GM19023 (cell line): Measurements from ENCODE around the gene ARIH2.
"Not testable (repeated sequence)": the region's sequence is repeated elsewhere in the genome, so short reads cannot be mapped to it uniquely, and the experiment has no call there.

Experiments used
- ATAC-seq: cut with Tn5 transposase; IDR thresholded peaks from one replicate; pipeline ENCODE4 v1.9.1; 2021; ENCODE audit warnings: mild to moderate bottlenecking, moderate library complexity; ENCODE audit not compliant: unreplicated experiment

Gene ARIH2

DNA sequence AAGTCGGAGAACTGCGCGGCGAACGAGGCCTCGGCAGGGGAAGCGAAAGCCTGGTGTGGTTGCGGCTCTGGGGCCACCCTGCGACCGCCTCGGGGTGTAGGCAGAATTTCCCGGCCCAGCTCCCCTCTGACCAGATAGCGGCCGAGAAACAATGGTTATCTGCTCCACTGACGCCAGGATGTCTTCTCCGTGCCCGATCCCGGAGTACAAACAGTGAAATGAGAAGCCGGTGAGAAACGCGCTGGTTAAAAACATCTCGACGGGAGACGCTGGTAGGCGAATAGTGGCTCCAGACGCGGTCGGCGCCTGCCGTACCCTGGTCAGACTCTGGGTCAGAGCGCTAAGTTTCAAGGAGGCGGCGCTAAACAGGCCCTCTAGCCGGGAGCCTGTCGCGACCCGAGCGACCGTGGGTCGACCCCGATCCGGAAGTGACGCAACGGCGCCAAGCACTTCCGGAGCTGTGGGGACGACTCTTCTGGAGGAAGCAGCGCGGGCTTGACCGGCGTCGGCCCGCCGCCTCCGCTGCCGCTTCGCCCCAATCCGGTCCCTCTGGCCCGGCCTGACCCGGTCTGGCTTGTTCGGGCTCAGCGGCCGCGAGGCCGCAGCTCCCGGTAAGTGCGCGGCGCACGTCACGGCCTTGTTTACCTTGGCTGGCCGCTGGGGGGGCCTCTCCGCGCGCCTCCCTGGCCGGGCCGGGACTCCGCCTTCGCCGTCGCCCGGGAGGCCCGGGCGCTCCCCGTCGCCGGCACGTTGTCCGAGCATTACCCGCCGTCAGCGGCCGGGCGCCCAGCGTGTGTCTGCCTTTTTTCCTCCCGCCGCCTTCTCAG lies at the start of gene ARIH2:
Gene ARIH2 (plus strand): TSS at position 455 of the 827 bp plus-strand sequence. CDS start 8,717 bp downstream, outside the sequence.
- ATAC-seq: peak; percentile 80

DNA sequence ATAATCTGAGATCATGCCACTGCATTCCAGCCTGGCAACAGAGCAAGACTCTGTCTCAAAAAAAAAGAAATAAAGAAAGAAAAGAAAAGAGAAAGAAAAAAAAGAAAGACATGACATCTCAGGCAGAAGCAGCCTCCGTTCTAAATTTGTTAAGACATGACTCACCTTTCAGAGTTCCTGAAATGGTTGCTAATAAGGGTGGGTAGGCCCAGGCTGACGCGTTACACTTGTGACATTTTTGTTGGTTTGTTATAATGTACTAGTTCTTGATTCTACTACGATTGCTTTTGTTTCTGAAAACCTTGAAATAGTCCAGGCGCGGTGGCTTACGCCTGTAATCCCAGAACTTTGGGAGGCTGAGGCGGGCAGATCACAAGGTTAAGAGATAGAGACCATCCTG lies 41.0 kb upstream of the ARIH2 start:
- ATAC-seq: no peak

DNA sequence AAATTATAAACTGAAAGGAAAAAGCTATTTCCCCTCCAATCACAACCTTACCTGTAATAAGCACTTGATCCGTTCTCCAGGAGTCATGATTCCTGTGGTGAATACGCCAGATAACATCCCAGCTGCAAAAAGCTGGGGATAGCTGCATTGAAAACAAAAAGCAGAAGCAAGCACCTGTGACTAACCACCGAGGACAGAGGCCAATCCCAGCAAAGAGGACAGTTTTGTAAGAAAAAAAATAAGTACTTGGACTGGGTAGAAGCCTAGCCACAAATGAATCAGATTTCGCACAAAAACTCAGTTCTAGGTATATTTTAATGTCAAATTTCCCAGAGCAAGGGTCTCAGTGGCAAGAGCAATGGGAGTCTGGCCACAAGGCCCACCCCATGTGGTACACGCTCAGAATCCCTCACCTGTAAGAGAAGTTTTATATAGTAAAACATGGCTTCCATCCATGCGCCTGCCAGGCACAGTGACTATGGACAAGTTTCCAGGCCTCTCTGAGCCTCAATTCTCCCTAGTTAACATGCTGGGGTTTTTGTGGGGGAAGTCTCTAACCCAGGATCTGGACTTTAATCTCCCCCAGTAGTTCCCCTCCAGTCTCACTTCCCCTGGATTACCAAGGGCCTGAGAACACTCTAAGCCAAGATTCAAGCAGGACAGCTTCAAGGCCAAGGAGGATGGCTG lies 39.2 kb upstream of the ARIH2 start:
- ATAC-seq: no peak

DNA sequence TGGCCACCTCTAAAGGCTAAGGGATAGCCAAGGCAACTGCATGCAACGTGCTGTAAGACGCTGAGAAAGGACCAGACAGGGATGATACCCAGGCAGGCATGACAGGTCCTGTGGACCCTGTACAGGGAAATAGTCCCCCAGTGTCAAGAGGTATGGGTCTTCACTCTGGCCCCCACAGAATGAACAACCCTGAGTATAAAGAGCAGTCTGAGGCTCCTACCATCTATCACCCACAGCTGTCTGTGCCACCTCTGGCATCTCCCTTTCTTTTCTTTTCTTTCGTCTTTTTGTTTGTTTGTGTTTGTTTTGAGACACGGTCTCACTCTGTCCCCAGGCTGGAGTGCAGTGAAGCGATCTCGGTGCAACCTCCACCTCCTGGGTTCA lies 38.7 kb upstream of the ARIH2 start:
- no peak for ATAC-seq

DNA sequence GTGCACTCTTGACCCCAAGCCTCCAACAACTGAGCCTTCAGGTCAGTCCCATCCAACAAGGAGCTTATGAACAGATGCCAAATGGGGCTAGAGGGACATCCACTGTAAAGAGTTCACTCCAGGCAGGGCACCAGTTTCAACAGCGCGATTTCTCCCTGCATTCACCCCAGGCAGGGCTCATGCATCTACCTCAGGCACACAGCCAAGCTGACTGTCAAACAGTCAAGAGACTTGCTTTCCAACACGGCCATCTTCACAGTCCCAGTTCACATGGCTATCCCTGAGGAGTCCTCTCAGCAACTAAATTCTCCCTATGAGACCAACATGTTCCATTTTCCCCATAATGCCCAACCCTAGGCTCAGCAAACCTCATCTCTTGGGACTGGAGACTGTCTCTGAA lies 37.6 kb upstream of the ARIH2 start:
- ATAC-seq: no peak

DNA sequence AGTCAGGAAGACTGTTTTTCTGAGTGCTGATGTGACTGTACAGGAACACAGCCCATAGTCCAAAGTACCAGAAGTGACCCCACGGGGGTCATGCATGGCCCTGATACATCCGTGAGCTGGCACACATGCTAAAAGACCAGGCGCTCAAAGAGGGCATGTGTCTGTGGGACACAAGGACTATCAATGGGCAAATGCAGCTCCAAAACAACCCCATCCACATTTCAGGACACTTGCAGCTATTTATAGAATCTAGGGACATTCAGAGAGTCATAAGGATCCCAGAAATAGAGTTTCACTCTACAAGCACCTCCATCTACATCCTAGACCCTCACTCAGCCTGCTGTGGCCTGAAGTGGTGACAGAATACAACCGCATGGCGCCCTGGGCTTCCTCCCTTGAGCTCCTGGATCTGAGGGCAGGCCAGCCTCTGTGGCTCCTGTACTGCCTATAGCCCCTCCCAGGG lies 37.0 kb upstream of the ARIH2 start:
- ATAC-seq: no peak

DNA sequence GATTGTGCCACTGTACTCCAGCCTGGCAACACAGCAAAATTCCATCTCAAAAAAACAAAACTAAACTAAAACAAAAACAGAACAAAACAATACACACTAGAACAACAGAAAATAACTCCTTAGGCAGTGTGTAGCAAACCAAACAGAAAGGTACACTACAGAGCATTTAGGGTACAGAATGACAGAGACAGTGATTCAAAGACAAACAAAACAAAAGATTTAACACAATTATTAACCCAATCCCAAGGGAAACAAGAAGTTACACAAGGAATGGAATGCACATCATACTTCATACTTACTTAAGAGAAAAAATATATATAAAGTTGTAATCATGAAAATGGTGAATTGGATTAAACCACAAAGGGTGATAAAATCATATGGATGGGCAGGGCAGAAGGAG lies 32.9 kb upstream of the ARIH2 start:
- no peak for ATAC-seq

DNA sequence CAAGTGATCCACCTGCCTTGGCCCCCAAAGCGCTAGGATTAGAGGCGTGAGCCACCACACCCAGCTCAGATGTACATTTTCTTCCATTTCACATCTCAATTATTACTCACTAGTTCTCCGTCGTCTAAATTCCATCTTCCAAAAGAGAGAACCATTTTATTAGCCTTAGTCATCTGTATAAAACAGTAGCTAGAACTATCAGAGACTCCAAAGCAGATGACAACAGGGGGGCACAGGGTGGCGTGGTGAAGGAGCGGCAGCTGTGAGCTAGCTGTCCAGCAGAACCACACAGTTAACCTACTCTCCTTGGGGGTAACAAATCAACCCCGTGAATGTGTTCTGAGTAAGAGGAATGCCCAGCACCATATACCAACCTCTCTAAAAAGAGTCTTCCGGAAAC lies 27.0 kb upstream of the ARIH2 start:
- ATAC-seq: no peak

DNA sequence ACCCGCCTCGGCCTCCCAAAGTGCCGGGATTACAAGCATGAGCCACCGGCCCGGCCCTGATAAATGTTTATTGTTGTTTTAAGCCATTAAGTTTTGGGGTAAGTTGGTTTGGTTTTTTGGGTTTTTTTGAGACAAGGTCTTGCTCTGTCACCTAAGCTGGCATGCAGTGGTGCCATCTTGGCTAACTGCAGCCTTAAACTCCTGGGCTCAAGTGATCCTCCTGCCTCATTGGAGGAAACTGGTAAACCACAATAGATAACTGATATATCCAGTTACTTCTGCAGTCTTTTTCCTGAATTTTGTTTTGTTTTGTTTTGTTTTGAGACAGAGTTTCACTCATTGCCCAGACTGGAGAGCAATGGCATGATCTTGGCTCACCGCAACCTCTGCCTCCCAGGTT lies 24.1 kb upstream of the ARIH2 start:
- ATAC-seq: no peak

DNA sequence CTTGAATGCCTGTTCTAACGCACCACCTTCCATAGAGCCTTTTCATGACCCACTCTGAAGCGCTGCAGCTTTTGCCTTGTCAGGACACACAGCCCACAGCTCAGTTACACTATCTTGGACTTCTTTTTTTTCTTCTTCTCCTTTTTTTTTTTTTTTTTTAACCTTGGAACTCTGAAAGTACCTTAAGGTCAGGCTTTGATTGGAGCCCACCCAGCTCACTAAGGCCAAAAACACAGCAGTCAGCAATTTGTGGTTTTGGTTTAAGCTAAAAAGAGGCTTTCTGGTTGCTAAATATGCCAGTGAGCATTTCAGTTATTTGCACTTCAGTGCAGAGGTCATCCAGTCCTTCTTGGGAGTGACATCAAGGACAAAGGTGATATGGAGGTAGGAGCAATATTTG lies 21.7 kb upstream of the ARIH2 start:
- ATAC-seq: no peak

DNA sequence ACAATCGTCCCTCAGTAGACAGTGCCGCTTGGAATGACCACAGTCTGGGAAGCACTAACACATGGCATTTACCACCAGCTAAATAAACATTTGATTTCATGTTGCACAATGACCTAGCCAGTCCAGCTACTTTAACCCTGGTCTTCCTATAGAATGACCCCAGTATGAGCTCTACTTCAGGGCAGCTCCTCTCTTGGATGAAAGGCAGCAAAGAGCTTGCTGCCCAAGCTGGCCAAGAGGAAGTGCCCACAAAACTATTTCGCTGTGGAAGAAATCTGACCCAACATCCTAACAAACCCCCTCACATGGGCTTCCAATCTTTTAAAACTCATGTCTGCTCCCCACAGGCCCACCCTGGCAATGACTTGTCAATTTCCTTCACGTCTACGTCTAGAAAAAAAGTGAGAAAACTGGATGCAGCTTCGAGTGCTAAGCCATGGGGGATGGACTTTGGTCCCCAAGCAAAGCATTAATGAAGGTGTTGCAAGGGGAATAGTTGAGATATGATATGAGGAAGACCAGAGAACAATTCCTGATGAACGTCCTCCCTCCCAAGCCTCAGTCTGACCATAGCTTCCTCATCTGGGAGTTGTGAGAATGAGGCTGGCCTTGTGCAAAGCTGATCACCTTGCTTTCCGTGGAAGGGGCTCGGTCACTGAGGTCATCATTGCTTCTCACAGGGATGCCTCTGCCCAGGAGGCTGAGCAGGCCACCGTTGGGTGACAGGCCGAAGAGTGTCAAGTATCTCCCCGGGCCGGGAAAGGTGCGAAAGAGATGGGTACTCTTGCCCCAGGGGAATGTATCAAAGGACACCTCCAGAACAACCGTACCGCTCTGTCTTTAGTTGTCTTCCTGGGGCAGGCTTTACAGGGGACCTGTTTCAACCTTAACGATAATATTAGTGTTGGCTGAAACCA lies 20.9 kb upstream of the ARIH2 start:
- ATAC-seq: no peak

DNA sequence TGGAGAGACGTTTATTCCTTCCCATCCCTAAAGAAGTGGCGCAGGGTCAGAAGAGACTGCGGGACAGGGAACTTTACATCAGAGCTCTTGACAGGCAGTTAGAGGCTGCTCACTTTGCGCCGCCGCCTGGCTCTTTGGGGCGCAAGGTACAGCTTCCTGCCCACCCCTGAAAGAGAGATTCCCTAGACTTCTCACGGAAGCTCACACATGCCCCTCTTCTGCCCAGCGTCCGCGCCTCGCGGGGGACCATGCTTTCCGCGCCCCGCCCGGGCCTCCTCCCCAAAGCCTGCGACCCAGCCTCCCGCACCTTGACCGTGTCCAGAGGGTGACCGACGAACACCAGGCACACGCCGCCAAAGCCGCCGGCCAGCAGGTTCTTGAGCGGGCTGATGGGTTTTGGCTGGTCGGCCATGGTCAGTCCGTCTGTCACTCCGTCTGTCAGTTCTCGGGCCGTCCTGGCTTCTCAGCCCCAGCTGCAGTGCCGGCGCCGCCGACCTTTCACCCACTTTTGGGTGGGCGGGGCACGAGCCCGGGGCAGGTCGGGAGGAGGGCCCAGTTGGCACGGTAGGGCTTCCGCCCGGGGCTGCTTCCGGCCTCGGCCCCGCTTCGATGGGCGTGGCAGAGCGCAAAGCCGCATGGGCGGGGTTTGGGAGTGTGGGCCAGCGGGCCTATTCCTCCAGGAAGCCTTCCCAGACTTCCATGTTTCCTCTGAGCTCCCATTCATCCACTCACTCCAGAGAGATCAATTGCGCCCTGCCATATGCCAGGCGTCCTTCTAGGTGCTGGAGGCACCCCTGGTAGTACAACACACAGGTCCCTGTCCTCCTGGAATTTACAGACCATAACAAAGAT lies 20.0 kb upstream of the ARIH2 start, which contains the start of gene SLC25A20:
Gene SLC25A20 (minus strand): TSS at position 500 of the 852 bp plus-strand sequence. CDS start 88 bp downstream, at position 412.
- ATAC-seq: peak; percentile 88

DNA sequence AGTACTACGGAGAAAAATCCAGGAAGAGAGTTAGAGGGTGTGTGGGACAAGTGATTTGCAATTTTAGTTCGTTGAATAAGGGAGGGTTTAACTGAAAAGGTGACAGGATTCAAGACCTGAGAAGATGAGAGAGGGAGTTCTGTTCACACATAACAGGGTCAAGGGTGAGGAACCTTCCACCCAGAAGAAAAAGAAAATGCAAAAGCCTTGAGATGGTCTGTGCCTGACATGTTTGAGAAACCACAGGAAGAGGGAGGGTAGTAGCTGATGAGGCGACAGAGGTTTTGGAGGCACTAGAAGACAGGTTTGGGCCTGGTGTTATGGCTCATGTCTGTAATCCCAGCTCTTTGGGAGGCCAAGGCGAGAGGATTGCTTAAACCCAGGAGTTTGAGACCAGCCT lies 19.4 kb upstream of the ARIH2 start:
- ATAC-seq: no peak

DNA sequence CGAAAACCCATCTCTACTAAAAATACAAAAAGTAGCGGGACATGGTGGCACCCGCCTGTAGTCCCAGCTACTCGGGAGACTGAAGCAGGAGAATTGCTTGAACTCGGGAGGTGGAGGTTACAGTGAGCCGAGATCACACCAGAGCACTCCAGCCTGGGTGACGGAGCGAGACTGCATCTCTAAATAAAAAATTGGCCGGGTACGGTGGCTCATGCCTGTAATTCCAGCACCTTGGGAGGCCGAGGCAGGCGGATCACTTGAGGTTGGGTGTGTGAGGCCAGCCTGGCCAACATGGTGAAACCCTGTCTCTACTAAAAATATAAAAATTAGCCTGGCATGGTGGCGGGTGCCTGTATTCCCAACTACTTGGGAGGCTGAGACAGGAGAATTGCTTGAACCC lies 11.6 kb upstream of the ARIH2 start:
- not testable (repeated sequence) for ATAC-seq

DNA sequence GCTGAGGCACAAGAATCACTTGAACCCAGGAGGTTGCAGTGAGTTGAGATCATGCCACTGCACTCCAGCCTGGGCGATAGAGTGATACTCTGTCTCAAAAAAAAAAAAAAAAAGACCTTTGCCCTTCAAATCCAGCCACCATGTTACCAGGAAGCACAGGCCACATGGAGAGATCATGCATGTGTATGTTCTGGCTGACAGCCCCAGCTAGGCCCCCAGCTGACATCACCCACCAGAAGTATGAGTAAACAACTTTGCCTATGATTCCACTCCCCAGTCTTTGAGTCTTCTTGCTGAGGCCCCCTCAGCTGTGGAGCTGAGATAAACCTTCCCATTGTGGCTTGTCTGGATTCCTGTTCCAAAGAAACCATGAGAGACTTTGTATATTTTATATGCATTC lies 3.3 kb upstream of the ARIH2 start:
- ATAC-seq: no peak

DNA sequence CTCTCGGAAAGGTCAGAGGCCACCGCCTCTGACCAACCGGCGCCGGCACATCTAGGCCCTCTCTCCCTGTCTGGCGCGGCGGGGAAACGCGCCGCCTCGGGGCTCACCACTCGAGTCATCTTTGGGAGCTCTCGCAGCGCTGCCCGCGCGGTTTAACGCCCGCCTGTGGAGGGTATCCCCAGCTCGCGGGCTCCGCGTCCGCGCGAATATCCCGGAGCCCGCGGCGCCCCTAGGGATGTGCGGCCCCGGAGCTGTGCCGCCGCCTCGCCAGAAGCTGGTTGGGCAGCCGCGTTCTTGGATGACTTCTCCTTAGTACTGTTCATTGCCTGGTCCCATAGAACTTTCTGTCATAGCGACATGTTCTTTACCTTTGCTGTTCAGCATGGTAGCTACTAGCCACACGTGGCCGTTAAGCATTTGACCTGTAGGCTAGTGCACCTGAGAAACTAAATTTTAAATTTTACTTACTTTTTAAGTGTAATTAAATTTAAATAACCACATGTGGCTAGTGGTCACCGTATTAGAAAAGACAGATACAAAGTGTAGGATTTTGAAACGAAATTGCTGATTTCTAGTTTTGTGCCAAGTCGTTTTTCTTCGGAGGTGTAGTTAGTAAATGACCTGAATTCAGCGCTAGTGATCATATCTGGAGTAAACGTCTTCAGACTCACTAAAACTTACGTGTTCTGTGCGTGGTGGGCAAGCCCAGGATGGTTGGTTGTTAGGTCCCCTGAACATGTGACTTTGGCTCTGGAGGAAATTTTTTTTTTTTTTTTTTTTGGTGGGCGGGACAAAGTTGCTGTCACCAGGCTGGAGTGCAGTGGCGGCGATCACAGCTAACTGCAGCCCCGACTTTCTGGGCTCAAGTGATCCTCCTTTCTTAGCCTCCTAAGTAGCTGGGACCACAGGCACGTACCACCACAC lies 835 bp downstream of the ARIH2 start:
- ATAC-seq: peak; percentile 11

DNA sequence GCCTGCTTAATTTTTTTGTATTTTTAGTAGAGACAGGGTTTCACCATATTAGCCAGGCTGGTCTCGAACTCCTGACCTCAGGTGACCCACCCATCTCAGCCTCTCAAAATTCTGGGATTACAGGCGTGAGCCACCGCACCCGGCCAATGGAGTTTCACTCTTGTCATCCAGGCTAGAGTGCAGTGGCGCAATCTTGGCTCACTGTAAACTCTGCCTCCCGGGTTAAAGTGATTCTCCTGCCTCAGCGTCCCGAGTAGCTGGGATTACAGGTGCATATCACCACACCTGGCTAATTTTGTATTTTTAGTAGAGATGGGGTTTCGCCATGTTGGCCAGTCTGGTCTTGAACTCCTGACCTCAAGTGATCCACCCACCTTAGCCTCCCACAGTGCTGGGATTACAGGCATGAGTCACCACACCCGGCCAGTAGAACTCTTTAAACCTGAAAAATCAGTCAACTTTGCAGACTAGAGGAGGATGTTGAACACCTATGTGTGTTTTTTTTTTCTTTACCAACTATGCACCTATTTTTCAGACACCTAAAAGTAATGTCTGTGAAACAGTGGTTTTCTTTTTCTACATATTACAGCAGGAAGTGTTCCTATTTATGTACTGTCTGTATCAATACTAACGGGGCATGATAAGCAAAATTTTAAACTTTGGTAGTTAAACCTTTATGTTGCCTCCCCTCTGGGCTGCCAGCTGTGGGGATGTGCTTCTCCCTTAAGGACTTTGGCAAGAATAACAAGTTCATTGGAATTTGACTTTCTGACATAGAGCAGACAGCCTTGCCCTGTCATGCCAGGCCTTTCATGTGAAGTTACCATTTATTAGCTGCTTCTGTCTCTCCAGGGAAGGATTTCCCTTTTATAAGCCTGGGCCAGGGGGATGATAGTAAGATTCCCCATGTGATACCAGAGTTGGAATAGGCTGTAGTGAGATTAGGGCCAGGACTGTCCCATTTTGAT lies 8.1 kb downstream of the ARIH2 start:
- ATAC-seq: no peak

DNA sequence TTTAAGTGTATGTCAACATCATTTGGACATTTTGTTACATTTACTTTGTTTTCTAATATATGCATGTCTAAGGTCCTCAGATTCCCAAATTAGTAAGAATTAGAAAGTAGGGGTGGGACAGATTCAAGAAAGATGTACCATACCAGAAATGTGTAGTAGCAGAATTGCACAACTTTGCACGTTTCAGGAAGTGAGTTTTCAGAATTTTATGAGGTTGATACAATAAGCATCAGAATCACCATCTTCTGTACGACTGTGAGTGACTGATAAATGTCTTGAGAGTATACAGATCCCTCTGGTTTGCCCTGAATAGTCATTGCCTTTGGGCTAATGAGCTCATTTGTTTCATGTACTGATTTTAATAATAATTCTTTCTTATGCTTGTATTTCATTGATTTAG lies 9.3 kb downstream of the ARIH2 start:
- ATAC-seq: no peak
